Neuronal stem cell (in vitro differentiated cells): ENCODE results near the gene ANP32D.
"Not testable (repeated sequence)": the region's sequence is repeated elsewhere in the genome, so short reads cannot be mapped to it uniquely, and the experiment has no call there.

ENCODE experiments used
- DNase-seq: peaks from one replicate; pipeline ENCODE4 v3.0.0-alpha.2; 2013; ENCODE audit warnings: low spot score
- H2AFZ ChIP-seq: one replicate; pipeline ENCODE4 v1.6.1; 2013; ENCODE audit warnings: mild to moderate bottlenecking, low read length, inconsistent platforms
- H2AK5ac ChIP-seq: 2 replicates; pipeline ENCODE4 v1.6.1; 2013; ENCODE audit warnings: low read depth, mild to moderate bottlenecking, inconsistent platforms, low read length, moderate library complexity, mixed read lengths
- H2BK120ac ChIP-seq: 2 replicates; pipeline ENCODE4 v1.6.1; 2013; ENCODE audit warnings: low read depth, mild to moderate bottlenecking, inconsistent platforms, low read length, moderate library complexity, mixed read lengths
- H2BK12ac ChIP-seq: one replicate; pipeline ENCODE4 v1.6.1; 2013; ENCODE audit warnings: low read length, inconsistent platforms
- H2BK15ac ChIP-seq: 2 replicates; pipeline ENCODE4 v1.6.1; 2013; ENCODE audit warnings: mild to moderate bottlenecking, low read length, inconsistent platforms, mixed read lengths
- H2BK5ac ChIP-seq: one replicate; pipeline ENCODE4 v1.6.1; 2013; ENCODE audit warnings: inconsistent platforms, mild to moderate bottlenecking, low read length, moderate library complexity
- H3K14ac ChIP-seq: one replicate; pipeline ENCODE4 v1.6.1; 2013; ENCODE audit warnings: low read length, inconsistent platforms
- H3K18ac ChIP-seq: 2 replicates; pipeline ENCODE4 v1.6.1; 2013; ENCODE audit warnings: low read length, inconsistent platforms
- H3K23ac ChIP-seq: 2 replicates; pipeline ENCODE4 v1.6.1; 2013; ENCODE audit warnings: low read depth, mild to moderate bottlenecking, mixed read lengths, low read length, inconsistent platforms; ENCODE audit not compliant: poor library complexity
- H3K27ac ChIP-seq: replicated peaks from 3 replicates; pipeline ENCODE4 v1.5.1; 2013; ENCODE audit warnings: low read length, inconsistent platforms
- H3K27me3 ChIP-seq, 3 experiments: 2 replicates each; pipeline ENCODE4 v1.6.1; 2013; ENCODE audit warnings: low read length in 3 of 3, mild to moderate bottlenecking in 2 of 3, inconsistent platforms in 1 of 3, low read depth in 1 of 3, mixed read lengths in 1 of 3, moderate library complexity in 1 of 3; ENCODE audit not compliant: control insufficient read depth in 3 of 3, insufficient read depth in 3 of 3
- H3K36me3 ChIP-seq, 2 donors: replicated peaks in 1 of 2; 2 replicates each; pipeline ENCODE4 v1.6.1; 2013; ENCODE audit warnings: low read length in 2 of 2; ENCODE audit not compliant: control insufficient read depth in 2 of 2, insufficient read depth in 2 of 2
- H3K4ac ChIP-seq: 2 replicates; pipeline ENCODE4 v1.6.1; 2013; ENCODE audit warnings: inconsistent platforms, mild to moderate bottlenecking, low read length, moderate library complexity
- H3K4me1 ChIP-seq, 2 donors: 1 replicate in 1 of 2; 2 replicates in 1 of 2; pipeline ENCODE4 v1.6.1; 2013; ENCODE audit warnings: low read length in 2 of 2, low read depth in 1 of 2; ENCODE audit not compliant: control insufficient read depth in 2 of 2, insufficient read depth in 1 of 2
- H3K4me2 ChIP-seq: one replicate; pipeline ENCODE4 v1.6.1; 2013; ENCODE audit warnings: mild to moderate bottlenecking, low read length, inconsistent platforms; ENCODE audit not compliant: insufficient read depth, poor library complexity, severe bottlenecking
- H3K4me3 ChIP-seq, 2 donors: 2 replicates each; pipeline ENCODE4 v1.5.1; 2013; ENCODE audit warnings: low read length in 2 of 2, mild to moderate bottlenecking in 2 of 2, inconsistent platforms in 1 of 2, moderate library complexity in 1 of 2
- H3K79me1 ChIP-seq: one replicate; pipeline ENCODE4 v1.6.1; 2013; ENCODE audit warnings: low read depth, mild to moderate bottlenecking, inconsistent platforms, low read length, moderate library complexity
- H3K9ac ChIP-seq: one replicate; pipeline ENCODE4 v1.6.1; 2013; ENCODE audit warnings: mild to moderate bottlenecking, low read depth, low read length, inconsistent platforms; ENCODE audit not compliant: poor library complexity
- H3K9me3 ChIP-seq, 2 donors: replicated peaks in 1 of 2; 2 replicates each; pipeline versions ENCODE3 to v1.6.1; 2013; ENCODE audit warnings: low read length in 2 of 2, mild to moderate bottlenecking in 2 of 2, inconsistent platforms in 1 of 2, low read depth in 1 of 2, mixed read lengths in 1 of 2, moderate library complexity in 1 of 2; ENCODE audit not compliant: control insufficient read depth in 2 of 2, insufficient read depth in 1 of 2
- H4K8ac ChIP-seq: one replicate; pipeline ENCODE4 v1.6.1; 2013; ENCODE audit warnings: low read depth, mild to moderate bottlenecking, inconsistent platforms, low read length, moderate library complexity
- H4K91ac ChIP-seq: one replicate; pipeline ENCODE4 v1.6.1; 2013; ENCODE audit warnings: low read length, low read depth, mild to moderate bottlenecking, inconsistent platforms; ENCODE audit not compliant: poor library complexity
- WGBS, 2 donors: extraction: QIAGEN DNeasy Blood & Tissue Kit; methylation state at CpG; one replicate each; pipeline ENCODE4 v1.1.7; 2013; ENCODE audit warnings: missing lambda C conversion rate in 2 of 2, mixed read lengths in 1 of 2; ENCODE audit not compliant: insufficient read length in 2 of 2, insufficient replicate concordance in 1 of 2; ENCODE audit errors: extremely low coverage in 2 of 2; 5-methylcytosine and 5-hydroxymethylcytosine counted together

Gene ANP32D

GRCh38 chr12:48474497-48474896 lies 2.1 kb downstream of the ANP32D start:
- H2BK15ac ChIP-seq, H4K91ac ChIP-seq, H2BK120ac ChIP-seq, H3K9ac ChIP-seq, H3K4ac ChIP-seq, H2AK5ac ChIP-seq, H3K36me3 ChIP-seq, H3K79me1 ChIP-seq, H3K4me2 ChIP-seq, H2BK5ac ChIP-seq, H3K4me3 ChIP-seq, H3K9me3 ChIP-seq, H2AFZ ChIP-seq, H3K27me3 ChIP-seq, H3K4me1 ChIP-seq, DNase-seq, H3K27ac ChIP-seq, H3K14ac ChIP-seq, H3K23ac ChIP-seq, H3K18ac ChIP-seq, H4K8ac ChIP-seq, H2BK12ac ChIP-seq: not testable (repeated sequence)
- WGBS, 2 donors, result no CpG with 5 or more reads among the region's 11 CpGs

- H4K8ac ChIP-seq, result no peak within 1 kb of the TSS
- no peak within 1 kb of the TSS for H2AK5ac ChIP-seq
- H3K9ac ChIP-seq, result no peak within 1 kb of the TSS
- H3K18ac ChIP-seq, result no peak within 1 kb of the TSS
- no peak within 1 kb of the TSS for H2BK5ac ChIP-seq
- no peak within 1 kb of the TSS for H3K4me2 ChIP-seq
- no peak within 1 kb of the TSS for H2BK15ac ChIP-seq
- H3K79me1 ChIP-seq, result no peaks in the 10 kb centered on the region
- no peak within 1 kb of the TSS for H2BK12ac ChIP-seq
- no peak within 1 kb of the TSS for H3K4me3 ChIP-seq
- no peaks in the 10 kb centered on the region for H3K4me1 ChIP-seq
- no peak within 1 kb of the TSS for H3K23ac ChIP-seq
- H3K27ac ChIP-seq, result no peak within 1 kb of the TSS
- H3K14ac ChIP-seq, result no peak within 1 kb of the TSS
- H2AFZ ChIP-seq, result no peak within 1 kb of the TSS
- WGBS, 2 donors, result no CpG with 5 or more reads among the region's 2 CpGs
- DNase-seq, result no peak
- no peak within 1 kb of the TSS for H4K91ac ChIP-seq
- H3K9me3 ChIP-seq, result peaks cover 0 to 2% of the 10 kb centered on the region in 2 donors
- H3K27me3 ChIP-seq, result peaks cover 0 to 17% (median 0%) of the 10 kb centered on the region in 3 experiments
- H2BK120ac ChIP-seq, result no peak within 1 kb of the TSS
- H3K36me3 ChIP-seq, result no peaks in the 10 kb centered on the region
- no peak within 1 kb of the TSS for H3K4ac ChIP-seq
These were observed 9.8 kb downstream of the ANP32D start, which contains the start of gene C12orf54 for GRCh38 chr12:48482198-48482597. C12orf54 (plus strand) TSS chr12:48482498; CDS start chr12:48483297, 799 bp downstream.

- Histone ChIP-seq H3K9me3 (peaks cover 0 to 2% of the 10 kb centered on the region in 2 donors), H3K4ac (no peak overlapping the region), H3K4me3 (no peak overlapping the region), H3K36me3 (no peaks in the 10 kb centered on the region), H2AFZ (no peak overlapping the region), H3K4me1 (no peaks in the 10 kb centered on the region), H3K14ac (no peak overlapping the region), H3K4me2 (no peak overlapping the region), H2BK15ac (no peak overlapping the region), H3K18ac (no peak overlapping the region), H3K9ac (no peak overlapping the region), H2AK5ac (no peak overlapping the region), H3K27me3 (peaks cover 0 to 17% (median 0%) of the 10 kb centered on the region in 3 experiments), H2BK5ac (no peak overlapping the region), H3K79me1 (no peaks in the 10 kb centered on the region), H2BK120ac (no peak overlapping the region), H4K91ac (no peak overlapping the region), H3K27ac (no peak overlapping the region), H2BK12ac (no peak overlapping the region), H3K23ac (no peak overlapping the region), H4K8ac (no peak overlapping the region)
- no peak for DNase-seq
- WGBS, 2 donors, result no CpG with 5 or more reads among the region's 3 CpGs
These were observed 10.6 kb downstream of the ANP32D start for GRCh38 chr12:48482930-48483329.

GRCh38 chr12:48486261-48486660 lies 13.9 kb downstream of the ANP32D start:
- no peak overlapping the region for H3K4me2 ChIP-seq
- no peak overlapping the region for H4K8ac ChIP-seq
- no peak overlapping the region for H2AK5ac ChIP-seq
- H2BK12ac ChIP-seq, result no peak overlapping the region
- peaks cover 0 to 2% of the 10 kb centered on the region in 2 donors for H3K9me3 ChIP-seq
- DNase-seq, result no peak
- no peak overlapping the region for H2BK15ac ChIP-seq
- no peak overlapping the region for H3K4ac ChIP-seq
- no peak overlapping the region for H3K18ac ChIP-seq
- WGBS, 2 donors, result no CpG with 5 or more reads among the region's 2 CpGs
- no peaks in the 10 kb centered on the region for H3K4me1 ChIP-seq
- no peaks in the 10 kb centered on the region for H3K36me3 ChIP-seq
- no peak overlapping the region for H3K14ac ChIP-seq
- H3K9ac ChIP-seq, result no peak overlapping the region
- H2BK5ac ChIP-seq, result no peak overlapping the region
- H3K23ac ChIP-seq, result no peak overlapping the region
- no peak overlapping the region for H4K91ac ChIP-seq
- H3K4me3 ChIP-seq, result no peak overlapping the region
- peaks cover 0 to 27% (median 0%) of the 10 kb centered on the region in 3 experiments for H3K27me3 ChIP-seq
- H3K79me1 ChIP-seq, result no peaks in the 10 kb centered on the region
- no peak overlapping the region for H2BK120ac ChIP-seq
- no peak overlapping the region for H2AFZ ChIP-seq
- H3K27ac ChIP-seq, result no peak overlapping the region
